NT2/D1 (cell line): ENCODE data around the gene CACNA2D3.

Experiments
- SUZ12 ChIP-seq: IDR thresholded peaks from 2 replicates; pipeline ENCODE4 v1.6.1; 2011; ENCODE audit not compliant: insufficient read length, insufficient read depth; ENCODE audit errors: extremely low read depth
- YY1 ChIP-seq: IDR thresholded peaks from 2 replicates; pipeline ENCODE4 v1.6.1; 2011; ENCODE audit not compliant: insufficient read length, insufficient read depth
- ZNF274 ChIP-seq: IDR thresholded peaks from 2 replicates; pipeline ENCODE4 v1.6.1; 2011; ENCODE audit warnings: mild to moderate bottlenecking, low read depth, low read length

DNA sequence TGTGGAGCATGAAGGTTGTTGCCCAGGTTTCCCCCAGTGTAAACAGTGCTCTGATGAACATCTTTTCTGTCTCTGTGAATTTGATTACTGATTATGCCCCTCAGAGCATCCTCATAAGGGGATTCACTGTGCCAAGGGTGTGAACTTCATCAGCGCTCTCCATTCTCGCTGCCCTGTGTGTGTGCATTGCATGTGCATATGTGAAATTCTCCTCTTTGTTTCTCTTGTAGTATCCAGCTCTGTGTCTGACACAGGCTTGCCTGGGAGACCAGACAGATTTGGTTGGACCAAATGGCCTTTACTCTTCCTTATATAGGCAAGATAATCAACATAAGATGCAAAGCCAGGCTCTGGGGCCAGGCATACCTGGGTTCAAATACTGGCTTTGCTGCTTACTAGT lies 21.9 kb downstream of the CACNA2D3 start:
- TF ChIP-seq YY1 (no peak), ZNF274 (no peak), SUZ12 (no peak)
